Fibroblast of skin of right quadriceps (primary cell): ENCODE data around the gene PBX1.
A peak's percentile ranks its signal among the peaks of the same experiment; 100 is the strongest.

Experiments used
- DNase-seq: peaks from one replicate; pipeline ENCODE4 v3.0.0-alpha.2; 2013

Gene PBX1

GRCh38 chr1:164671323-164671965 lies 112.5 kb downstream of the PBX1 start:
- peak; percentile 21 for DNase-seq

GRCh38 chr1:164671966-164672571 lies 113.1 kb downstream of the PBX1 start:
- no peak for DNase-seq

- DNase-seq, result no peak
Measured at GRCh38 chr1:164672588-164672987, 113.6 kb downstream of the PBX1 start.

- no peak for DNase-seq
Measured at GRCh38 chr1:164673584-164674214, 114.7 kb downstream of the PBX1 start.

GRCh38 chr1:164675342-164675904 lies 116.4 kb downstream of the PBX1 start:
- no peak for DNase-seq

GRCh38 chr1:164678136-164678700 lies 119.2 kb downstream of the PBX1 start:
- no peak for DNase-seq

GRCh38 chr1:164682570-164682969 lies 123.6 kb downstream of the PBX1 start:
- no peak for DNase-seq

- no peak for DNase-seq
Measured at GRCh38 chr1:164683235-164683634, 124.3 kb downstream of the PBX1 start.

GRCh38 chr1:164685266-164686035 lies 126.5 kb downstream of the PBX1 start:
- no peak for DNase-seq

GRCh38 chr1:164687777-164688176 lies 128.8 kb downstream of the PBX1 start:
- DNase-seq, result no peak

GRCh38 chr1:164688791-164689190 lies 129.8 kb downstream of the PBX1 start:
- DNase-seq, result no peak

GRCh38 chr1:164689672-164690511 lies 130.9 kb downstream of the PBX1 start:
- DNase-seq, result no peak

GRCh38 chr1:164692420-164692819 lies 133.4 kb downstream of the PBX1 start:
- DNase-seq, result no peak

- DNase-seq, result no peak
Measured at GRCh38 chr1:164693564-164694359, 134.8 kb downstream of the PBX1 start.

GRCh38 chr1:164694505-164694904 lies 135.5 kb downstream of the PBX1 start:
- no peak for DNase-seq

- DNase-seq, result no peak
Measured at GRCh38 chr1:164695956-164696665, 137.1 kb downstream of the PBX1 start.

- DNase-seq, result no peak
Measured at GRCh38 chr1:164699815-164700491, 141.0 kb downstream of the PBX1 start.

- DNase-seq, result no peak
Measured at GRCh38 chr1:164700683-164701082, 141.7 kb downstream of the PBX1 start.

- DNase-seq, result no peak
Measured at GRCh38 chr1:164701189-164701761, 142.3 kb downstream of the PBX1 start.
